ENCODE results near the gene PRTG.

DNA sequence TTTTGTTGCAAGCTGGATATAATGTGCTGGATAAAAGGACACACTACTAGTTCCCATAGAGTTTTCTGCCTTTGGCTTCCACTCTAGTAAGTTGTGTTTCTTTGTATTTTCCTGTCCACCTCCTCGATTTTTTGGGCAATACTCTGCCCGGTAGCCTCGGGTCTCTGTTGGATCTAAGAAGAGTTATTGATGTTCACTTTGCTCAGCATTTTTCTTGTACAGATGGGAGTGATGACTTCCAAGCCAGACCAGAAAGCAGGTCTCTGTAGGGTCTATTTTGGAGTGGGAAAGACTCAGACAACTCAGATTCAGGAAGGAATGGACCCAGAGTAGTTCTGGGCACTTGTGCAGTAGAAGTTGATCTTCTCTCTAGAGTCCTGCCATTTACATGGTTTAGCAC lies 36.0 kb upstream of the PRTG start:
- TF ChIP-seq NFYB (IDR thresholded peaks at IDR 0.05; ENCODE audit: insufficient read depth, low read depth, low read length) (no peak), EZH2 (IDR thresholded peaks at IDR 0.05; ENCODE audit: borderline replicate concordance, control insufficient read depth, low read depth, low read length) (no peak), REST (IDR thresholded peaks at IDR 0.05; ENCODE audit: low read depth, low read length) (no peak)
